ENCODE measurements around the gene MAPK1IP1L.

MAPK1IP1L gene

DNA sequence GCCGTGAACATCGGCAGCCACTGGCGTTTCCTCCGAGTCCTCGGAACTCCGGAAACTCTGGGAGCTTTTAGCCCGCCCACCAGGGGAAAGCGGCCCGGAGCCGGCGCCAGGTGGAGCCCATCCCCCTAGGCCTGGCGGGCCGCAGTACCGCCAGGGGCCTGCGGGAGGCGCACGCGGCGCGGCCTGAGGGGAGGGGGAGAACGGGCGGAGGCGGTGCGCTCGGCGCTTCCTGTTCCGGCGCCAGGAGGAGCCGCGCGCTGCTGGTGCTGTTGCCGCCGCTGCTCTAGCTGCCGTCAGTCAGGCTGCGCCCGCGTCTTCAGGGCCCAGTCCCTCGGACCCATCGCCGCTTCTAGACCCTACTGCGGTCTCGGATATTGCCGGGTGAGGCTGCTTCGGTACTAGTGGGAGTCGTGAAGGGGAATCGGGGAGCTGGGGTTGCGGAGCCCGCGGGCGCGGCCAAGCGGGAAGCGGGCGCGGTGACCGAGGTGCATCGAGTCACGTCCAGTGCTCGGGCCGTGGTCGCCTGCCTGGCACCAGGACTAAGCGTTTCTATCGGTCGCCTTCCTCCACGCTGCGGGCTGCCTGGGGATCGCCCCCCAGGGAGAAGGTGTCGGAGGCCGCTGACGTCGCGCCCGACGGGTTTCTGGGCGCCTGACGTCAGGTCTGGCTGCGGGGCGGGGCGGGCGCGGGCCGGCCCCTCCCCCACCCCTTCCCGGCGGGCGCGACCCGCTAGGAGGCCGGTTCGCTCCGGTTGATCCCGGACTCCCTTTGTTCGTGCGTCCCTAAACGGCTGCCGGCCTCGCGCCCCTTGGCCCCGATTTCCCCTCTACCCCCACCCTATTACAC is at the start of gene MAPK1IP1L (continued):
- TF ChIP-seq SP3 (tag by site-specific recombination; IDR thresholded peaks at IDR 0.05), result peak; percentile 58
- peak; percentile 49 for TF ChIP-seq KLF1 (tag by site-specific recombination; IDR thresholded peaks at IDR 0.05)
- TF ChIP-seq ZNF138 (tag by site-specific recombination; IDR thresholded peaks at IDR 0.05; ENCODE audit: borderline replicate concordance), result no peak
- peak; percentile 86 for TF ChIP-seq SP7 (tag by site-specific recombination; IDR thresholded peaks at IDR 0.05)
- TF ChIP-seq ZNF677 (tag by site-specific recombination; IDR thresholded peaks at IDR 0.05), result no peak
- TF ChIP-seq ZNF548 (tag by site-specific recombination; IDR thresholded peaks at IDR 0.05), result no peak
- TF ChIP-seq ZNF639 (tag by site-specific recombination; IDR thresholded peaks at IDR 0.05), result peak; percentile 27; the same call in 1 of the 2 replicates
- peak; percentile 89 for TF ChIP-seq ZBTB26 (tag by site-specific recombination; optimal IDR thresholded peaks at IDR 0.05)
- peak; percentile 95 for TF ChIP-seq ZBTB21 (tag by site-specific recombination; IDR thresholded peaks at IDR 0.05)
- no peak for TF ChIP-seq PRDM2 (tag by site-specific recombination; IDR thresholded peaks at IDR 0.05; ENCODE audit: borderline replicate concordance)
- TF ChIP-seq, protein P1, sequence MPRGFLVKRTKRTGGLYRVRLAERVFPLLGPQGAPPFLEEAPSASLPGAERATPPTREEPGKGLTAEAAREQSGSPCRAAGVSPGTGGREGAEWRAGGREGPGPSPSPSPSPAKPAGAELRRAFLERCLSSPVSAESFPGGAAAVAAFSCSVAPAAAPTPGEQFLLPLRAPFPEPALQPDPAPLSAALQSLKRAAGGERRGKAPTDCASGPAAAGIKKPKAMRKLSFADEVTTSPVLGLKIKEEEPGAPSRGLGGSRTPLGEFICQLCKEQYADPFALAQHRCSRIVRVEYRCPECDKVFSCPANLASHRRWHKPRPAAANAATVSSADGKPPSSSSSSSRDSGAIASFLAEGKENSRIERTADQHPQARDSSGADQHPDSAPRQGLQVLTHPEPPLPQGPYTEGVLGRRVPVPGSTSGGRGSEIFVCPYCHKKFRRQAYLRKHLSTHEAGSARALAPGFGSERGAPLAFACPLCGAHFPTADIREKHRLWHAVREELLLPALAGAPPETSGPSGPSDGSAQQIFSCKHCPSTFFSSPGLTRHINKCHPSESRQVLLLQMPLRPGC (tag by site-specific recombination; IDR thresholded peaks at IDR 0.05), result peak; percentile 62; the same call in 1 of the 2 replicates
- TF ChIP-seq ZNF211 (tag by site-specific recombination; IDR thresholded peaks at IDR 0.05; ENCODE audit: low read depth), result no peak
- TF ChIP-seq ZNF114 (tag by site-specific recombination; IDR thresholded peaks at IDR 0.05), result no peak
- TF ChIP-seq ZEB2 (tag by site-specific recombination; IDR thresholded peaks at IDR 0.05), result peak; percentile 76
- TF ChIP-seq ZNF571 (tag by site-specific recombination; IDR thresholded peaks at IDR 0.05), result no peak
- no peak for TF ChIP-seq ZNF350 (tag by site-specific recombination; IDR thresholded peaks at IDR 0.05)
- peak; percentile 98 for TF ChIP-seq ZNF501 (tag by site-specific recombination; IDR thresholded peaks at IDR 0.05)
- no peak for TF ChIP-seq ZBTB6 (tag by site-specific recombination; IDR thresholded peaks at IDR 0.05)
- peak; percentile 58; the same call in 1 of the 2 replicates for TF ChIP-seq ZNF184 (tag by site-specific recombination; IDR thresholded peaks at IDR 0.05)
- no peak for TF ChIP-seq ZNF248 (tag by site-specific recombination; IDR thresholded peaks at IDR 0.05)
- TF ChIP-seq YY1 (tag by site-specific recombination; IDR thresholded peaks at IDR 0.05), result peak; percentile 25; the same call in 1 of the 2 replicates
- TF ChIP-seq RBAK (tag by site-specific recombination; IDR thresholded peaks at IDR 0.05), result no peak
- no peak for TF ChIP-seq ZNF16 (tag by site-specific recombination; IDR thresholded peaks at IDR 0.05; ENCODE audit: low read depth)
- TF ChIP-seq SETDB1 (IDR thresholded peaks at IDR 0.05; ENCODE audit: insufficient read length, low read length), result no peak
- peak; percentile 48; the same call in 1 of the 2 replicates for TF ChIP-seq ZBTB20 (tag by site-specific recombination; IDR thresholded peaks at IDR 0.05)
- TF ChIP-seq KLF16 (tag by site-specific recombination; IDR thresholded peaks at IDR 0.05), result 0 out of 2 replicates have a peak, but pooled peaks have one; percentile 72
- TF ChIP-seq ZNF514 (tag by site-specific recombination; IDR thresholded peaks at IDR 0.05), result no peak
- no peak for TF ChIP-seq ZNF292 (tag by site-specific recombination; IDR thresholded peaks at IDR 0.05; ENCODE audit: borderline replicate concordance, low read depth)
- TF ChIP-seq ZFP69B (tag by site-specific recombination; IDR thresholded peaks at IDR 0.05), result peak; percentile 48; the same call in 1 of the 2 replicates
